K562 (cell line): Measurements from ENCODE around the gene BTN3A1. TPM values are rescaled to one million over a fixed set of nuclear protein-coding genes. Genes with fewer than 3 reads are reported as not detected.

Source experiments
- ATAC-seq: fragments of 200-7000 bp; cut with Tn5 transposase; 3 replicates; pipeline ENCODE4 v1.9.1; 2020; ENCODE audit warnings: moderate library complexity
- BruUV-seq: library from RNA; stranded (reverse); fragments of 400-500 nt; replicated peaks from 2 replicates; lab custom pipeline; 2021; lab: Mats Ljungman, UMichigan
- CTCF ChIA-PET: fragments of 300-600 bp; formaldehyde crosslinking; extraction: SDS; loops from one replicate; lab custom pipeline; 2021; ENCODE audit warnings: low intra/inter-chr PET ratio; lab: Yijun Ruan, JAX
- POLR2A ChIA-PET: fragments of 300-600, 350-650 bp; sonication (Branson Sonifier 250); formaldehyde crosslinking; extraction: SDS; loops from one replicate; lab custom pipeline; 2021; ENCODE audit warnings: antibody characterized with exemption, inconsistent platforms; lab: Yijun Ruan, JAX
- DNase-seq, 4 experiments: peaks; one replicate each; pipeline versions ENCODE4 v3.0.0 to v3.0.0-alpha.2; 2011 to 2018; ENCODE audit warnings: low spot score in 3 of 4, mixed read lengths in 3 of 4; ENCODE audit errors: extremely low read depth in 1 of 4
- FAIRE-seq: peaks from 2 replicates; lab custom pipeline; 2011; peaks lifted over from hg19 to GRCh38; lab: Jason Lieb, UNC
- H2AFZ ChIP-seq: 2 replicates; pipeline ENCODE4 v1.6.0; 2011; ENCODE audit warnings: low read depth, low read length, control low read depth, inconsistent platforms
- H3K27ac ChIP-seq: fragments of 200-600 bp; 3 replicates; pipeline ENCODE4 v1.8.0; 2011; ENCODE audit warnings: low read depth, mild to moderate bottlenecking, control low read depth, inconsistent platforms, low read length, moderate library complexity, mixed read lengths; ENCODE audit errors: extremely low read depth
- H3K27me3 ChIP-seq, 2 experiments: fragments of 300-600 bp in 1 of 2; 2 replicates in 1 of 2; 3 replicates in 1 of 2; pipeline versions ENCODE4 v1.6.0 to v1.8.0; 2011; ENCODE audit warnings: inconsistent platforms in 2 of 2, low read length in 2 of 2, mild to moderate bottlenecking in 1 of 2, mixed read lengths in 1 of 2, moderate library complexity in 1 of 2; ENCODE audit not compliant: control insufficient read depth in 2 of 2, insufficient read depth in 2 of 2
- H3K36me3 ChIP-seq: fragments of 300-600 bp; 3 replicates; pipeline ENCODE4 v1.8.0; 2011; ENCODE audit warnings: mild to moderate bottlenecking, low read length, inconsistent platforms; ENCODE audit not compliant: control insufficient read depth, insufficient read depth
- H3K4me1 ChIP-seq, 2 experiments: fragments of 200-600 bp in 1 of 2; replicated peaks in 1 of 2; 2 replicates in 1 of 2; 3 replicates in 1 of 2; pipeline versions ENCODE4 v1.5.1 to v1.8.0; 2011; ENCODE audit warnings: inconsistent platforms in 2 of 2, low read length in 2 of 2, mild to moderate bottlenecking in 1 of 2, mixed read lengths in 1 of 2, moderate library complexity in 1 of 2; ENCODE audit not compliant: control insufficient read depth in 2 of 2, insufficient read depth in 2 of 2
- H3K4me2 ChIP-seq: 2 replicates; pipeline ENCODE4 v1.6.1; 2011; ENCODE audit warnings: low read length, control low read depth, inconsistent platforms, mixed read lengths; ENCODE audit not compliant: insufficient read depth
- H3K4me3 ChIP-seq: fragments of 200-600 bp; sonication (generic), shearing (Covaris generic); 2 replicates; pipeline ENCODE4 v1.5.1; 2016; ENCODE audit warnings: control low read depth, inconsistent platforms
- H3K79me2 ChIP-seq: fragments of 200-600 bp; 3 replicates; pipeline ENCODE4 v1.8.0; 2011; ENCODE audit warnings: low read length, inconsistent platforms; ENCODE audit not compliant: control insufficient read depth, insufficient read depth
- H3K9ac ChIP-seq, 2 experiments: 2 replicates each; pipeline versions ENCODE4 v1.6.0 to v1.6.1; 2011; ENCODE audit warnings: low read depth in 2 of 2, low read length in 2 of 2, control low read depth in 1 of 2, inconsistent platforms in 1 of 2, mild to moderate bottlenecking in 1 of 2, mixed read lengths in 1 of 2; ENCODE audit not compliant: insufficient read depth in 1 of 2
- H3K9me1 ChIP-seq: one replicate; pipeline ENCODE4 v1.6.0; 2011; ENCODE audit warnings: inconsistent platforms, mild to moderate bottlenecking, low read length, moderate library complexity; ENCODE audit not compliant: control insufficient read depth, insufficient read depth
- H3K9me3 ChIP-seq: replicated peaks from 2 replicates; pipeline ENCODE4 v1.5.1; 2011; ENCODE audit warnings: low read depth, low read length, inconsistent platforms; ENCODE audit not compliant: control insufficient read depth, insufficient read depth
- H4K20me1 ChIP-seq: replicated peaks from 2 replicates; pipeline ENCODE4 v1.6.1; 2011; ENCODE audit warnings: low read length, inconsistent platforms, mixed read lengths; ENCODE audit not compliant: control insufficient read depth, insufficient read depth
- CEBPG ChIP-seq, 3 experiments: fragments of 200-800 bp in 1 of 3; sonication (Bioruptor generic) in 1 of 3; sonication (generic) in 1 of 3; formaldehyde crosslinking in 1 of 3; IDR thresholded peaks in 2 of 3; conservative IDR thresholded peaks in 1 of 3; 2 replicates each; pipeline versions ENCODE4 v1.6.1 to v1.8.0; 2016 to 2022; ENCODE audit warnings: missing compliant biosample characterization in 2 of 3, missing genetic modification characterization in 2 of 3, mild to moderate bottlenecking in 1 of 3, missing genetic modification reagents in 1 of 3
- DIDO1 ChIP-seq: fragments of 450-650 bp; IDR thresholded peaks from 2 replicates; pipeline ENCODE4 v1.6.1; 2016; ENCODE audit warnings: low read depth, missing biosample characterization, missing genetic modification characterization
- EGR1 ChIP-seq: fragments of 450-650 bp; conservative IDR thresholded peaks from 2 replicates; pipeline ENCODE4 v1.6.1; 2017; ENCODE audit warnings: mild to moderate bottlenecking
- NR2C2 ChIP-seq, 2 experiments: fragments of 200-800 bp in 1 of 2; sonication (Bioruptor generic) in 1 of 2; sonication (generic) in 1 of 2; formaldehyde crosslinking in 1 of 2; IDR thresholded peaks; 2 replicates each; pipeline versions ENCODE4 v1.6.1 to v1.8.0; 2016 to 2022; ENCODE audit warnings: mild to moderate bottlenecking in 1 of 2, missing compliant biosample characterization in 1 of 2, missing genetic modification characterization in 1 of 2, missing genetic modification reagents in 1 of 2
- PTBP1 ChIP-seq: fragments of 200-400 bp; formaldehyde crosslinking; IDR thresholded peaks from 2 replicates; pipeline ENCODE4 v1.6.1; 2017; ENCODE audit warnings: low read depth, low read length
- SIN3A ChIP-seq, 2 experiments: fragments of 150-350 bp in 1 of 2; IDR thresholded peaks; 2 replicates each; pipeline ENCODE4 v1.6.1; 2011 to 2016; ENCODE audit warnings: borderline replicate concordance in 2 of 2, low read depth in 2 of 2, low read length in 2 of 2, mild to moderate bottlenecking in 2 of 2, moderate library complexity in 2 of 2; ENCODE audit not compliant: control insufficient read depth in 1 of 2
- ZKSCAN1 ChIP-seq: fragments of 150-350 bp; IDR thresholded peaks from 2 replicates; pipeline ENCODE4 v1.6.1; 2016; ENCODE audit warnings: low read depth, low read length
- ZNF175 ChIP-seq: fragments of 200-800 bp; sonication (Bioruptor generic); IDR thresholded peaks from 2 replicates; pipeline ENCODE4 v1.6.1; 2016; ENCODE audit warnings: low read depth, mild to moderate bottlenecking, missing genetic modification characterization, missing compliant biosample characterization
- ZNF232 ChIP-seq: sonication (generic); formaldehyde crosslinking; IDR thresholded peaks from 2 replicates; pipeline ENCODE4 v1.8.0; 2022; ENCODE audit warnings: mild to moderate bottlenecking, missing genetic modification reagents
- ZNF263 ChIP-seq: sonication (generic); formaldehyde crosslinking; IDR thresholded peaks from 2 replicates; pipeline ENCODE4 v1.8.0; 2022; ENCODE audit warnings: mild to moderate bottlenecking, missing genetic modification reagents, borderline replicate concordance
- ZNF282 ChIP-seq: sonication (generic); formaldehyde crosslinking; IDR thresholded peaks from 2 replicates; pipeline ENCODE4 v1.8.1; 2023; ENCODE audit warnings: missing genetic modification reagents
- ZNF561 ChIP-seq: fragments of 450-650 bp; formaldehyde crosslinking; conservative IDR thresholded peaks from 2 replicates; pipeline ENCODE4 v1.4.0; 2020; ENCODE audit warnings: mild to moderate bottlenecking, moderate library complexity
- WGBS: fragments of 100-300 bp; shearing (Covaris generic); methylation state at CpG from one replicate; pipeline ENCODE4 v1.1.6; 2016; ENCODE audit warnings: low coverage, mixed read lengths; ENCODE audit not compliant: insufficient coverage; ENCODE audit errors: missing lambda C conversion rate; 5-methylcytosine and 5-hydroxymethylcytosine counted together
- in situ Hi-C: fragments of 300-500 bp; cut with MboI; formaldehyde crosslinking; loops from 4 replicates; pipeline ENCODE4 v1.15.0; 2018; ENCODE audit warnings: inconsistent platforms, mixed read lengths
- intact Hi-C: fragments of 100-400 bp; cut with micrococcal nuclease; formaldehyde crosslinking; loops from 2 replicates; pipeline ENCODE4 v1.14.2; 2022
- polyA plus RNA-seq, 8 experiments: library from polyadenylated mRNA; depleted of rRNA in 4 of 8; stranded (reverse) in 5 of 8; unstranded in 3 of 8; fragments of >200 nt; fragmentation: Nextera tagmentation in 2 of 8; fragmentation: Illumina TruSeq in 1 of 8; extraction: Ambion mirVana in 2 of 8; extraction: Trizol in 1 of 8; gene quantifications; 2 replicates each; pipeline versions ENCODE4 v1.2.1 to v1.2.3, GENCODE V29; 2011 to 2014; ENCODE audit warnings: inconsistent platforms in 1 of 8, missing spikeins in 1 of 8
- total RNA-seq, 7 experiments: library from RNA; depleted of rRNA in 6 of 7; stranded (reverse); fragments of >200 nt in 6 of 7; fragmentation: Illumina TruSeq in 2 of 7; extraction: Trizol in 2 of 7; gene quantifications; 2 replicates each; pipeline versions ENCODE4 v1.2.1 to v1.2.3, GENCODE V29; 2011 to 2021; ENCODE audit warnings: low replicate concordance in 1 of 7
- TF ChIP-seq, protein P1 (sequence below): sonication (generic); formaldehyde crosslinking; IDR thresholded peaks from 2 replicates; pipeline ENCODE4 v1.9.0; 2022; ENCODE audit warnings: mild to moderate bottlenecking, missing genetic modification reagents

BTN3A1 gene
- total and polyA plus RNA-seq, 9 of the 15 experiments (the other 6 are each of a cell fraction or from before 2014, with no cell fraction given), result 0.84 to 8.5 (median 3.9) TPM

DNA sequence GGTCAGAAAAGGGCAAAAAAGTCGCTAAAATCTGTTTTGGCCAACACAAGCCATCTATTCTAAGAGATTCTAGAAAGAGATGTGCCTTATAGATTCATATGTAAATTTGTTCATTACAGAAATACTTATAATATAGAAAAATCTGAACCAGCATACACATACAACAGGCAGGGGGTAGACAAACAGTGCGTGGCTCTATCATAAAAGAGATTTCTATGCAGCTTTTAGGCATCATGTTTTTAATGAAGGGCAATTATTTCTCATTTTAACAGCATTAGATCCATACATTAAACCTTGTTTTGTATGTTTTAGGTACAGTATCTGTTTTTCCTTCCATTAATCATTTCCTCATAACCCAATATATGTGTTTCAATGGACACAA lies 38.9 kb downstream of the BTN3A1 start:
- BruUV-seq, result no TSS peak
- Histone ChIP-seq H3K79me2 (no peaks in the 10 kb centered on the region), H3K27me3 (no peaks in the 10 kb centered on the region), H3K27ac (no peak overlapping the region), H3K36me3 (no peaks in the 10 kb centered on the region), H3K4me3 (no peak overlapping the region), H3K4me1 (peaks cover 5 to 33% of the 10 kb centered on the region in 2 experiments; a peak in 3 of 5 replicates), H3K4me2 (no peak overlapping the region), H4K20me1 (no peaks in the 10 kb centered on the region), H3K9ac (no peak overlapping the region), H3K9me1 (no peaks in the 10 kb centered on the region), H3K9me3 (no peaks in the 10 kb centered on the region), H2AFZ (no peak overlapping the region)
- in situ Hi-C loops (no loop called here), intact Hi-C loops (no loop called here)
- DNase-seq (no peak), FAIRE-seq (no peak), ATAC-seq (no peak)
- TF ChIP-seq NR2C2 (CRISPR knock-in tag; IDR thresholded peaks at IDR 0.05) (no peak), NR2C2 (tag; IDR thresholded peaks at IDR 0.05) (no peak), ZNF561 (CRISPR knock-in tag) (no peak), ZNF263 (CRISPR knock-in tag) (no peak), EGR1 (no peak), ZNF175 (CRISPR knock-in tag) (no peak), PTBP1 (no peak), ZNF232 (CRISPR knock-in tag) (no peak), CEBPG (CRISPR knock-in tag; IDR thresholded peaks at IDR 0.05) (no peak), CEBPG (tag; conservative IDR thresholded peaks at IDR 0.05 in 1 of 2, IDR thresholded peaks at IDR 0.05 in 1 of 2) (no peak), DIDO1 (tag) (no peak), SIN3A (IDR thresholded peaks at IDR 0.05; ENCODE audit: borderline replicate concordance in 2 of 2, control insufficient read depth in 1 of 2, low read depth in 2 of 2, low read length in 2 of 2) (no peak), ZNF282 (no peak), ZKSCAN1 (no peak)
- TF ChIP-seq, protein P1, sequence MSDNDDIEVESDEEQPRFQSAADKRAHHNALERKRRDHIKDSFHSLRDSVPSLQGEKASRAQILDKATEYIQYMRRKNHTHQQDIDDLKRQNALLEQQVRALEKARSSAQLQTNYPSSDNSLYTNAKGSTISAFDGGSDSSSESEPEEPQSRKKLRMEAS, result no peak
- 85% methylated on average over 2 of the region's 2 CpGs for WGBS
- ChIA-PET POLR2A (interaction anchor here (0.6 to 1.3 kb wide), 3 partner anchors 10 to 143 kb away, joined by 3 read pairs; partner anchors contain the start of gene HMGN4), CTCF (no interaction called here)
